Neutrophil (primary cell): ENCODE measurements around the gene OR2T2.
"Not testable (repeated sequence)": the region's sequence is repeated elsewhere in the genome, so short reads cannot be mapped to it uniquely, and the experiment has no call there.

Source experiments
- H3K27ac ChIP-seq: fragments of 200-600 bp; sonication (generic); 2 replicates; pipeline ENCODE4 v1.5.1; 2016; ENCODE audit warnings: mild to moderate bottlenecking, moderate library complexity
- H3K27me3 ChIP-seq: fragments of 200-600 bp; sonication (generic); 2 replicates; pipeline ENCODE4 v1.6.0; 2016; ENCODE audit warnings: mild to moderate bottlenecking
- H3K36me3 ChIP-seq: fragments of 200-600 bp; sonication (generic); 2 replicates; pipeline ENCODE4 v1.5.1; 2017
- H3K4me1 ChIP-seq, 2 experiments: fragments of 200-600 bp in 1 of 2; sonication (generic) in 1 of 2; 1 replicate in 1 of 2; 2 replicates in 1 of 2; pipeline versions ENCODE4 v1.5.1 to v1.6.1; 2013 to 2016; ENCODE audit warnings: low read depth in 1 of 2, low read length in 1 of 2, mild to moderate bottlenecking in 1 of 2, moderate library complexity in 1 of 2; ENCODE audit not compliant: control insufficient read depth in 1 of 2, insufficient read depth in 1 of 2
- H3K4me3 ChIP-seq, 2 experiments: fragments of 200-600 bp in 1 of 2; sonication (generic) in 1 of 2; 1 replicate in 1 of 2; 2 replicates in 1 of 2; pipeline ENCODE4 v1.5.1; 2013 to 2016; ENCODE audit warnings: low read depth in 1 of 2, low read length in 1 of 2, mild to moderate bottlenecking in 1 of 2, moderate library complexity in 1 of 2
- H3K9me3 ChIP-seq: fragments of 200-600 bp; sonication (generic); 2 replicates; pipeline ENCODE4 v1.5.1; 2016
- CTCF ChIP-seq: fragments of 200-600 bp; sonication (generic); IDR thresholded peaks from 2 replicates; pipeline ENCODE4 v1.5.1; 2016; ENCODE audit warnings: antibody characterized with exemption

Gene OR2T2

GRCh38 chr1:248421384-248421783 is 24.1 kb upstream of the OR2T2 start:
- Histone ChIP-seq H3K9me3 (peaks cover 9% of the 10 kb centered on the region), H3K36me3 (no peaks in the 10 kb centered on the region), H3K4me1 (no peaks in the 10 kb centered on the region), H3K27me3 (no peaks in the 10 kb centered on the region), H3K4me3 (no peak overlapping the region), H3K27ac (no peak overlapping the region)
- TF ChIP-seq CTCF = no peak

GRCh38 chr1:248427526-248428191 is 17.8 kb upstream of the OR2T2 start:
- H3K4me1 ChIP-seq, H3K27ac ChIP-seq, H3K36me3 ChIP-seq, H3K27me3 ChIP-seq, H3K4me3 ChIP-seq, H3K9me3 ChIP-seq: not testable (repeated sequence)

- H3K27ac ChIP-seq, H3K27me3 ChIP-seq, H3K9me3 ChIP-seq, H3K36me3 ChIP-seq, H3K4me3 ChIP-seq, H3K4me1 ChIP-seq: not testable (repeated sequence)
Observed at GRCh38 chr1:248428192-248428533, 17.3 kb upstream of the OR2T2 start.

GRCh38 chr1:248431683-248432082 is 13.8 kb upstream of the OR2T2 start:
- not testable (repeated sequence) for H3K27ac ChIP-seq, H3K4me3 ChIP-seq, H3K9me3 ChIP-seq, H3K27me3 ChIP-seq, H3K36me3 ChIP-seq, H3K4me1 ChIP-seq

- H3K27me3 ChIP-seq, H3K4me3 ChIP-seq, H3K27ac ChIP-seq, H3K36me3 ChIP-seq, H3K4me1 ChIP-seq, H3K9me3 ChIP-seq: not testable (repeated sequence)
Observed at GRCh38 chr1:248432201-248432600, 13.2 kb upstream of the OR2T2 start.

GRCh38 chr1:248433811-248434415 is 11.5 kb upstream of the OR2T2 start:
- H3K36me3 ChIP-seq, H3K9me3 ChIP-seq, H3K4me1 ChIP-seq, H3K27ac ChIP-seq, H3K27me3 ChIP-seq, H3K4me3 ChIP-seq: not testable (repeated sequence)

GRCh38 chr1:248434913-248435312 is 10.5 kb upstream of the OR2T2 start:
- not testable (repeated sequence) for H3K27ac ChIP-seq, H3K4me1 ChIP-seq, H3K27me3 ChIP-seq, H3K4me3 ChIP-seq, H3K9me3 ChIP-seq, H3K36me3 ChIP-seq

GRCh38 chr1:248436303-248436702 is 9.1 kb upstream of the OR2T2 start:
- not testable (repeated sequence) for H3K36me3 ChIP-seq, H3K4me1 ChIP-seq

GRCh38 chr1:248438668-248439067 is 6.8 kb upstream of the OR2T2 start:
- not testable (repeated sequence) for H3K4me3 ChIP-seq, H3K4me1 ChIP-seq, H3K36me3 ChIP-seq, H3K27ac ChIP-seq, H3K9me3 ChIP-seq, H3K27me3 ChIP-seq

More at GRCh38 chr1:248436303-248436702, 9.1 kb upstream of the OR2T2 start:
- H3K27ac ChIP-seq, H3K9me3 ChIP-seq, H3K4me3 ChIP-seq, H3K27me3 ChIP-seq: not testable (repeated sequence)

- not testable (repeated sequence) for H3K27me3 ChIP-seq, H3K9me3 ChIP-seq, H3K4me3 ChIP-seq, H3K27ac ChIP-seq, H3K4me1 ChIP-seq, H3K36me3 ChIP-seq
Observed at GRCh38 chr1:248439283-248439682, 6.2 kb upstream of the OR2T2 start.

GRCh38 chr1:248442500-248443277 is 2.7 kb upstream of the OR2T2 start:
- not testable (repeated sequence) for H3K9me3 ChIP-seq, H3K27me3 ChIP-seq, H3K4me1 ChIP-seq, H3K4me3 ChIP-seq, H3K27ac ChIP-seq, H3K36me3 ChIP-seq

- H3K4me3 ChIP-seq, H3K36me3 ChIP-seq, H3K27me3 ChIP-seq, H3K4me1 ChIP-seq, H3K27ac ChIP-seq, H3K9me3 ChIP-seq: not testable (repeated sequence)
Observed at GRCh38 chr1:248444603-248445002, 834 bp upstream of the OR2T2 start.
